HepG2 (cell line): ENCODE measurements around the gene GNG4. TPM values are rescaled to one million over a fixed set of nuclear protein-coding genes. Genes with fewer than 3 reads are reported as not detected.

Source experiments
- ARNT ChIP-seq: fragments of 450-650 bp; IDR thresholded peaks from 2 replicates; pipeline ENCODE4 v1.6.1; 2017
- ATRX ChIP-seq: sonication (generic); formaldehyde crosslinking; IDR thresholded peaks from 2 replicates; pipeline ENCODE4 v1.4.0; 2020; ENCODE audit warnings: missing genetic modification reagents, borderline replicate concordance
- FOSL1 ChIP-seq: sonication (generic); formaldehyde crosslinking; IDR thresholded peaks from 2 replicates; pipeline ENCODE4 v1.9.0; 2021; ENCODE audit warnings: missing genetic modification reagents, borderline replicate concordance
- KDM2A ChIP-seq: sonication (generic); formaldehyde crosslinking; IDR thresholded peaks from 2 replicates; pipeline ENCODE4 v1.4.0; 2020; ENCODE audit warnings: low read depth, missing genetic modification reagents, borderline replicate concordance
- PHF8 ChIP-seq: sonication (generic); formaldehyde crosslinking; IDR thresholded peaks from 2 replicates; pipeline ENCODE4 v1.5.0; 2020; ENCODE audit warnings: missing genetic modification reagents
- RELA ChIP-seq: sonication (generic); formaldehyde crosslinking; IDR thresholded peaks from 2 replicates; pipeline ENCODE4 v1.4.0; 2020; ENCODE audit warnings: missing genetic modification reagents
- SRSF1 ChIP-seq: fragments of 200-400 bp; formaldehyde crosslinking; optimal IDR thresholded peaks from 2 replicates; pipeline ENCODE3; 2017; ENCODE audit warnings: mild to moderate bottlenecking, low read depth, low read length, moderate library complexity
- TOPORS ChIP-seq: sonication (generic); formaldehyde crosslinking; IDR thresholded peaks from 2 replicates; pipeline ENCODE4 v1.8.0; 2023; ENCODE audit warnings: mild to moderate bottlenecking, missing genetic modification reagents
- ZMYM2 ChIP-seq: sonication (generic); formaldehyde crosslinking; IDR thresholded peaks from 2 replicates; pipeline ENCODE4 v1.8.0; 2022; ENCODE audit warnings: mild to moderate bottlenecking, missing genetic modification reagents
- ZNF138 ChIP-seq: sonication (generic); formaldehyde crosslinking; IDR thresholded peaks from 2 replicates; pipeline ENCODE4 v1.5.0; 2020; ENCODE audit warnings: mild to moderate bottlenecking, low read depth, missing genetic modification reagents
- ZNF274 ChIP-seq: sonication (generic); formaldehyde crosslinking; IDR thresholded peaks from 2 replicates; pipeline ENCODE4 v1.5.1; 2020; ENCODE audit warnings: mild to moderate bottlenecking, missing genetic modification reagents
- ZNF354B ChIP-seq: sonication (generic); formaldehyde crosslinking; IDR thresholded peaks from 2 replicates; pipeline ENCODE4 v1.8.0; 2022; ENCODE audit warnings: mild to moderate bottlenecking, missing genetic modification reagents
- ZNF382 ChIP-seq: sonication (generic); formaldehyde crosslinking; IDR thresholded peaks from 2 replicates; pipeline ENCODE4 v1.5.0; 2020; ENCODE audit warnings: missing genetic modification reagents, mild to moderate bottlenecking, borderline replicate concordance
- ZNF547 ChIP-seq: sonication (generic); formaldehyde crosslinking; IDR thresholded peaks from 2 replicates; pipeline ENCODE4 v1.5.1; 2020; ENCODE audit warnings: mild to moderate bottlenecking, missing genetic modification reagents
- ZNF746 ChIP-seq: sonication (generic); formaldehyde crosslinking; IDR thresholded peaks from 2 replicates; pipeline ENCODE4 v1.8.0; 2022; ENCODE audit warnings: mild to moderate bottlenecking, missing genetic modification reagents
- ZNF792 ChIP-seq: IDR thresholded peaks from 2 replicates; pipeline ENCODE4 v1.6.1; 2016
- polyA plus RNA-seq, 8 experiments: library from polyadenylated mRNA; depleted of rRNA in 3 of 8; stranded (reverse) in 7 of 8; unstranded in 1 of 8; fragments of >200 nt; fragmentation: Illumina TruSeq in 4 of 8; extraction: Trizol in 4 of 8; gene quantifications; 2 replicates each; pipeline versions ENCODE4 v1.2.1 to v1.2.3, GENCODE V29; 2011 to 2016; ENCODE audit warnings: low read depth in 4 of 8, missing spikeins in 1 of 8, mixed read lengths in 1 of 8; ENCODE audit not compliant: insufficient read depth in 1 of 8
- total RNA-seq, 5 experiments: library from RNA; depleted of rRNA; stranded (reverse); fragments of >200 nt; fragmentation: Illumina TruSeq; extraction: Trizol; gene quantifications; 2 replicates each; pipeline ENCODE4 v1.2.3, GENCODE V29; 2016; ENCODE audit warnings: low read depth in 1 of 5
- TF ChIP-seq, protein P1 (sequence below): sonication (generic); formaldehyde crosslinking; IDR thresholded peaks from 2 replicates; pipeline ENCODE4 v1.4.0; 2020; ENCODE audit warnings: mild to moderate bottlenecking, missing genetic modification reagents
- TF ChIP-seq, protein P2 (sequence below): sonication (generic); formaldehyde crosslinking; IDR thresholded peaks from 2 replicates; pipeline ENCODE4 v1.4.0; 2020; ENCODE audit warnings: mild to moderate bottlenecking, missing genetic modification reagents
- TF ChIP-seq, protein P3 (sequence below): IDR thresholded peaks from 2 replicates; pipeline ENCODE4 v1.6.1; 2018; ENCODE audit warnings: missing genetic modification reagents, mild to moderate bottlenecking, missing compliant biosample characterization

GNG4 gene
- total and polyA plus RNA-seq, 2 of the 13 experiments (the other 11 are each of a cell fraction or from before 2014, with no cell fraction given), result 27.1 to 69.5 TPM

DNA sequence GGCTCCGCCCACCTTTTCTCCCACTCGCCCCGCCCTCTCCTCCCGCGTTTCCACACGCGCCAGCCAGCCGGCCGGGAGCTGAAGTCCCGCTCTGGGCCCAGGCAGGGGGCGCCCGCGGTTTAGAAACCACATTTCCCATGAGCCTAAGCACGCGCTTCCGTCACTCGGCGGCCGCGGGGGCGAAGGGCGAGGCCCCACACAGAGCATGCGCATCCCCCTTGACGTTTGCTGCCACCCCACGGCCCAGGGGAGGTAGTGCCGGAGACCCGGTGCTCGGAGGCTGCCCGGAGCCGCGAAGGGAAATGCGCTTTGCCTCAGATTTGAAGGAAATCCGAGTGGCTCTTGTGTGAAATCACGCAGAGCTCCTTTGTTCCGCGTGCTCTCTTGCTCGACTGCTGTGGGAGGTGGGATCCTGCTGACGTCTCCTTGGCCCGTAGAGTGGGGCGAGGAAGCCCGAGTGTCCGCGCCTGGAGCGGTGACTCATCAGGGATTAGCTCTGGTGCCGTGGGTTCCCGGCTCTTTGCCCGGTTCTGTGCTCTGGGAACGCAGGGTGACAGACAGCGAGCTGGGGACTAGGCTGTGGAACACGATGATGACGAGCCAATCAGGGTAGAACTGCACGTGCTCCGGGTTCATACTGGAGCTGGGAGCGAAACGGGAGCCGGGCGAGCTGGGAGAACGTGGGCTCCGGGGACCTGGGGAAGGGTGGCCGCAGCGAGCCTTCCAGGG, 144.9 kb downstream of the GNG4 start (continued):
- TF ChIP-seq, protein P1, sequence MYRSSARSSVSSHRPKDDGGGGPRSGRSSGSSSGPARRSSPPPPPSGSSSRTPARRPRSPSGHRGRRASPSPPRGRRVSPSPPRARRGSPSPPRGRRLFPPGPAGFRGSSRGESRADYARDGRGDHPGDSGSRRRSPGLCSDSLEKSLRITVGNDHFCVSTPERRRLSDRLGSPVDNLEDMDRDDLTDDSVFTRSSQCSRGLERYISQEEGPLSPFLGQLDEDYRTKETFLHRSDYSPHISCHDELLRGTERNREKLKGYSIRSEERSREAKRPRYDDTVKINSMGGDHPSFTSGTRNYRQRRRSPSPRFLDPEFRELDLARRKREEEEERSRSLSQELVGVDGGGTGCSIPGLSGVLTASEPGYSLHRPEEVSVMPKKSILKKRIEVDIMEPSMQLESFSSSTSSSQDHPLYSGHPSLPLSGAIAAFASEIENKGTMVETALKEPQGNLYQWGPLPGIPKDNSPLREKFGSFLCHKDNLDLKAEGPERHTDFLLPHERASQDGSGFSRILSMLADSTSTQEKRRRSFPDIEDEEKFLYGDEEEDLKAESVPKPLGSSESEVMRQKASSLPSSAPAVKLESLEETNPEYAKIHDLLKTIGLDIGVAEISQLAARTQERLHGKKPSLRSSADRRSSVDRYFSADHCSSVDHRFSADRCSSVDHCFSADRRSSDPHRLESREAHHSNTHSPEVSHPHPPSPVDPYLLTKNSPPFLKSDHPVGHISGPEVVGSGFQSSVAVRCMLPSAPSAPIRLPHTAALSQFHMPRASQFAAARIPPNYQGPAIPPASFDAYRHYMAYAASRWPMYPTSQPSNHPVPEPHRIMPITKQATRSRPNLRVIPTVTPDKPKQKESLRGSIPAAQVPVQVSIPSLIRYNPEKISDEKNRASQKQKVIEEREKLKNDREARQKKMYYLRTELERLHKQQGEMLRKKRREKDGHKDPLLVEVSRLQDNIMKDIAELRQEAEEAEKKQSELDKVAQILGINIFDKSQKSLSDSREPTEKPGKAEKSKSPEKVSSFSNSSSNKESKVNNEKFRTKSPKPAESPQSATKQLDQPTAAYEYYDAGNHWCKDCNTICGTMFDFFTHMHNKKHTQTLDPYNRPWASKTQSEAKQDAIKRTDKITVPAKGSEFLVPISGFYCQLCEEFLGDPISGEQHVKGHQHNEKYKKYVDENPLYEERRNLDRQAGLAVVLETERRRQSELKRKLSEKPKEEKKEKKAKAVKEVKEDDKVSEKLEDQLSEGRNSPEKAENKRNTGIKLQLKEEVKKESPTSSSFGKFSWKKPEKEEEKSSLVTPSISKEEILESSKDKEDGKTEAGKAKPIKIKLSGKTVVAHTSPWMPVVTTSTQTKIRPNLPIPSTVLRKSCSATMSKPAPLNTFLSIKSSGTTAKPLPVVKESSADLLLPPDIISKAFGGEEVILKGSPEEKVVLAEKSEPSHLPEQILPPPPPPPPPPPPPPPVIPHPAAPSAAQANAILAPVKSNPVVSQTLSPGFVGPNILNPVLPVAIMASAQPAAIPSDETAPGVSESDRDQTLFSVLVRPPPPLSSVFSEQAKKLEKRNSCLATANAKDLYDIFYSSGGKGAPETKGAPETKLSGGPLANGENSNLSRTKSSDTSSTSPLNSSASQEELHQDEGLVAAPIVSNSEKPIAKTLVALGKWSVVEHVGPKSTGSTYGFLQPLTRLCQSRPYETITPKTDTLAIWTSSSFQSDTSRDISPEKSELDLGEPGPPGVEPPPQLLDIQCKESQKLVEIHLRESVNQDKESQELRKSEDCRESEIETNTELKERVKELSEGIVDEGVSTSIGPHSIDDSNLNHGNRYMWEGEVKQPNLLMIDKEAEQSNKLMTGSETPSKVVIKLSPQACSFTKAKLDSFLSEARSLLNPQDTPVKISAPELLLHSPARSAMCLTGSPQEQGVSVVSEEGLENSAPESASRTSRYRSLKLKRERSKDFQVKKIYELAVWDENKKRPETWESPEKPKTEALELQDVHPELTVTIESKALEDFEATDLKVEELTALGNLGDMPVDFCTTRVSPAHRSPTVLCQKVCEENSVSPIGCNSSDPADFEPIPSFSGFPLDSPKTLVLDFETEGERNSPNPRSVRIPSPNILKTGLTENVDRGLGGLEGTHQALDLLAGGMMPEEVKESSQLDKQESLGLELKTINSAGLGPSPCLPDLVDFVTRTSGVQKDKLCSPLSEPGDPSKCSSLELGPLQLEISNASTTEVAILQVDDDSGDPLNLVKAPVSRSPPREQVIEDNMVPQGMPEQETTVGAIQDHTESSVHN (CRISPR knock-in tag), result 0 out of 2 replicates have a peak, but pooled peaks have one; percentile 15
- TF ChIP-seq ZNF746 (CRISPR knock-in tag) (peak; percentile 65; the same call in 1 of the 2 replicates), ZMYM2 (CRISPR knock-in tag) (peak; percentile 87), ZNF354B (CRISPR knock-in tag) (no peak), TOPORS (peak; percentile 58; the same call in 1 of the 2 replicates), RELA (peak; percentile 83; the same call in 1 of the 2 replicates), ZNF138 (CRISPR knock-in tag) (no peak; the same call in 1 of the 2 replicates), ZNF547 (CRISPR knock-in tag) (peak; percentile 16; the same call in 1 of the 2 replicates), ATRX (no peak), FOSL1 (peak; percentile 86), PHF8 (peak; percentile 62), SRSF1 (peak; percentile 90), ZNF274 (CRISPR knock-in tag) (peak; percentile 87), ARNT (no peak), ZNF792 (CRISPR knock-in tag) (peak; percentile 21; the same call in 1 of the 2 replicates), ZNF382 (CRISPR knock-in tag) (no peak), KDM2A (CRISPR knock-in tag) (peak; percentile 88)
- TF ChIP-seq, protein P2, sequence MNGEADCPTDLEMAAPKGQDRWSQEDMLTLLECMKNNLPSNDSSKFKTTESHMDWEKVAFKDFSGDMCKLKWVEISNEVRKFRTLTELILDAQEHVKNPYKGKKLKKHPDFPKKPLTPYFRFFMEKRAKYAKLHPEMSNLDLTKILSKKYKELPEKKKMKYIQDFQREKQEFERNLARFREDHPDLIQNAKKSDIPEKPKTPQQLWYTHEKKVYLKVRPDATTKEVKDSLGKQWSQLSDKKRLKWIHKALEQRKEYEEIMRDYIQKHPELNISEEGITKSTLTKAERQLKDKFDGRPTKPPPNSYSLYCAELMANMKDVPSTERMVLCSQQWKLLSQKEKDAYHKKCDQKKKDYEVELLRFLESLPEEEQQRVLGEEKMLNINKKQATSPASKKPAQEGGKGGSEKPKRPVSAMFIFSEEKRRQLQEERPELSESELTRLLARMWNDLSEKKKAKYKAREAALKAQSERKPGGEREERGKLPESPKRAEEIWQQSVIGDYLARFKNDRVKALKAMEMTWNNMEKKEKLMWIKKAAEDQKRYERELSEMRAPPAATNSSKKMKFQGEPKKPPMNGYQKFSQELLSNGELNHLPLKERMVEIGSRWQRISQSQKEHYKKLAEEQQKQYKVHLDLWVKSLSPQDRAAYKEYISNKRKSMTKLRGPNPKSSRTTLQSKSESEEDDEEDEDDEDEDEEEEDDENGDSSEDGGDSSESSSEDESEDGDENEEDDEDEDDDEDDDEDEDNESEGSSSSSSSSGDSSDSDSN (CRISPR knock-in tag), result peak; percentile 98
- TF ChIP-seq, protein P3, sequence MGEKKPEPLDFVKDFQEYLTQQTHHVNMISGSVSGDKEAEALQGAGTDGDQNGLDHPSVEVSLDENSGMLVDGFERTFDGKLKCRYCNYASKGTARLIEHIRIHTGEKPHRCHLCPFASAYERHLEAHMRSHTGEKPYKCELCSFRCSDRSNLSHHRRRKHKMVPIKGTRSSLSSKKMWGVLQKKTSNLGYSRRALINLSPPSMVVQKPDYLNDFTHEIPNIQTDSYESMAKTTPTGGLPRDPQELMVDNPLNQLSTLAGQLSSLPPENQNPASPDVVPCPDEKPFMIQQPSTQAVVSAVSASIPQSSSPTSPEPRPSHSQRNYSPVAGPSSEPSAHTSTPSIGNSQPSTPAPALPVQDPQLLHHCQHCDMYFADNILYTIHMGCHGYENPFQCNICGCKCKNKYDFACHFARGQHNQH (CRISPR knock-in tag), result peak; percentile 74
